ENCODE measurements around the gene STPG1. TPM values are rescaled to one million over a fixed set of nuclear protein-coding genes. Genes with fewer than 3 reads are reported as not detected.

Gene STPG1
- total RNA-seq, 1 donor from 2014 or later, result 9.2 TPM

DNA sequence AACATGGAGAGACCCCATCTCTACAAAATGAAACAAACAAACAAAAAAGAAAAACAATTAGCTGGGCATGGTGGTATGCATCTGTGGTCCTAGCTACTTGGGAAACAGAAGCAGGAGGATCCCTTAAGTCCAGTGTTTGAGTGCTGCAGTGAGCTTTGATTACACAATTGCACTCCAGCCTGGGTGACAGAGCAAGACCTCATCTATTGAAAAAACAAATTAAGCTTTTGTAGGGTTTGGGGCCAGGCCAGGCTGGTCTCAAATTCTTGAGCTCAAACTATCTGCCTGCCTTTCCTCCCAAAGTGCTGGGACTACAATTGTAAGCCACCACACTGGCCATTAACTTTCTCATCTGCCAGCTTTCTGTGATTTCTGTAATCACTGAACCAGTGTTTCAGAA, 29.2 kb upstream of the STPG1 start:
- FAIRE-seq, result no peak
- DNase-seq (ENCODE audit: low read depth), result peak; percentile 4
- H3K4me1 ChIP-seq (ENCODE audit: insufficient read depth, low read length), result no peaks in the 10 kb centered on the region
- no peak overlapping the region for H3K4me2 ChIP-seq (ENCODE audit: low read length)
- no peaks in the 10 kb centered on the region for H3K9me3 ChIP-seq (ENCODE audit: insufficient read depth, low read depth, low read length)
- no peak overlapping the region for H2AFZ ChIP-seq (ENCODE audit: low read depth, low read length)
- Mint-ChIP-seq H3K9me3 (ENCODE audit: unreplicated experiment) (no peaks in the 10 kb centered on the region), H3K27ac (ENCODE audit: unreplicated experiment) (no peak overlapping the region), H3K36me3 (ENCODE audit: low read depth, unreplicated experiment) (peaks cover 30% of the 10 kb centered on the region), H3K4me3 (ENCODE audit: unreplicated experiment) (no peak overlapping the region), H3K4me1 (ENCODE audit: low read depth, unreplicated experiment) (no peaks in the 10 kb centered on the region), H3K27me3 (ENCODE audit: low read depth, unreplicated experiment) (no peaks in the 10 kb centered on the region)
- no peak overlapping the region for H3K27ac ChIP-seq (ENCODE audit: low read depth, low read length)
- H4K20me1 ChIP-seq (ENCODE audit: insufficient read depth, low read length), result no peaks in the 10 kb centered on the region
- H3K79me2 ChIP-seq (ENCODE audit: insufficient read depth, low read length), result no peaks in the 10 kb centered on the region
- H3K27me3 ChIP-seq (ENCODE audit: insufficient read depth, low read length), result no peaks in the 10 kb centered on the region
- no peak overlapping the region for H3K4me3 ChIP-seq (ENCODE audit: insufficient read depth, low read depth, low read length)
- no peak for TF ChIP-seq EZH2 (IDR thresholded peaks at IDR 0.05; ENCODE audit: insufficient read depth, low read length)
- TF ChIP-seq CTCF (IDR thresholded peaks at IDR 0.05; ENCODE audit: insufficient read depth, low read depth, low read length), result no peak
- H3K36me3 ChIP-seq (ENCODE audit: insufficient read depth, low read length), result no peaks in the 10 kb centered on the region
- no peak overlapping the region for H3K9ac ChIP-seq (ENCODE audit: low read length)

DNA sequence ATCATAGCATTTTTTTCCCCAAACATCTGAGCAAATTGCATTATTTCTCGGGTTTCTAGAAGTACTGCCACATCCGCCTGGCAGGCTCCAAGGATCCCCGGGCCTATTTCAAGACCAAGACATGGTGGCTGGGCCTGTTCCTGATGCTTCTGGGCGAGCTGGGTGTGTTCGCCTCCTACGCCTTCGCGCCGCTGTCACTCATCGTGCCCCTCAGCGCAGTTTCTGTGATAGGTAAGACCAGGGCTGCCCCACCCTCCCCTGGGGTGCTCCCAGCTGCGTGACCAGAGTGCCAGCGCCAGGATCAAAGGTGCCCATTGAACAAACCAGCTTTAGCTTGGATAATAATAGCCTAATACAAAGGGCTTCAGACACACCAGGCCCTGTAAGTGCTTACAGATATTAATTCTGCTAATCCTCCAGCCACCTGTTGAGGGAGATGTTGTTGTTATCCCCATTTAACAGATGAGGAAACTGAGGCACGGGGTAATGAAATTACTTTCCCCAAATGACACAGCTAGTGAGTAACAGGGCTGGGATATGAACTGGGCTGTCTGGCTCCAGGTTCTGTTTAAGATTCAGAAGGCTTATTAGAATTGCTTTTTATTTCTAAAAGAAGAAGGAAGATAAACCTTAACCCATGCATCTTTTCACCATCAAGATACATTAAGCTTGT, 28.6 kb upstream of the STPG1 start:
- H4K20me1 ChIP-seq (ENCODE audit: insufficient read depth, low read length), result no peaks in the 10 kb centered on the region
- no peak overlapping the region for H3K4me2 ChIP-seq (ENCODE audit: low read length)
- no peak overlapping the region for H3K4me3 ChIP-seq (ENCODE audit: insufficient read depth, low read depth, low read length)
- TF ChIP-seq EZH2 (IDR thresholded peaks at IDR 0.05; ENCODE audit: insufficient read depth, low read length), result no peak
- no peak for TF ChIP-seq CTCF (IDR thresholded peaks at IDR 0.05; ENCODE audit: insufficient read depth, low read depth, low read length)
- no peak for FAIRE-seq
- H3K9me3 ChIP-seq (ENCODE audit: insufficient read depth, low read depth, low read length), result no peaks in the 10 kb centered on the region
- no peak overlapping the region for H3K27ac ChIP-seq (ENCODE audit: low read depth, low read length)
- DNase-seq (ENCODE audit: low read depth), result no peak
- no peaks in the 10 kb centered on the region for H3K27me3 ChIP-seq (ENCODE audit: insufficient read depth, low read length)
- no peak overlapping the region for H3K9ac ChIP-seq (ENCODE audit: low read length)
- no peaks in the 10 kb centered on the region for H3K79me2 ChIP-seq (ENCODE audit: insufficient read depth, low read length)
- no peaks in the 10 kb centered on the region for H3K27me3 Mint-ChIP-seq (ENCODE audit: low read depth, unreplicated experiment)
- H3K36me3 Mint-ChIP-seq (ENCODE audit: low read depth, unreplicated experiment), result peaks cover 29% of the 10 kb centered on the region
- no peaks in the 10 kb centered on the region for H3K4me1 Mint-ChIP-seq (ENCODE audit: low read depth, unreplicated experiment)
- no peak overlapping the region for H3K27ac Mint-ChIP-seq (ENCODE audit: unreplicated experiment)
- H3K36me3 ChIP-seq (ENCODE audit: insufficient read depth, low read length), result no peaks in the 10 kb centered on the region
- no peak overlapping the region for H2AFZ ChIP-seq (ENCODE audit: low read depth, low read length)
- H3K4me3 Mint-ChIP-seq (ENCODE audit: unreplicated experiment), result no peak overlapping the region
- H3K9me3 Mint-ChIP-seq (ENCODE audit: unreplicated experiment), result no peaks in the 10 kb centered on the region
- H3K4me1 ChIP-seq (ENCODE audit: insufficient read depth, low read length), result no peaks in the 10 kb centered on the region

DNA sequence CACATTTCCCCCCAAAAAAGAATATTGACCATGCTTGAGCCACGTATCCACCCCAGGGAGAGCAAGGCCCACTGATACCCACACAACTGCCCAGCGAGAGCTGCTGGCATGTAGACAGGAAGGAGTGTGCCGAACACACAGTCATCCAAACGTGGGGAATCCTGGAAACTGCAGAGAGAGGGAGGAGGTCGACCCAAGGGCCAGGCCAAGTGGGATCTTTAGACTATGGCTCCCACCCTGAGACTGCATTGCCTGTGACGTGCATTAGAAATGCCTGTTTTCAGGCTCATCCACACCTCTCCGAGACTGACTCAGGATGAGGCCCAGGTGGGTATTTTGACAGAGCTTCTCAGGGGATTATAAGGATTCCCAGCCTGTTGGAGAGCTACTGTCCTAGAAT, 27.9 kb upstream of the STPG1 start:
- Histone ChIP-seq H3K9me3 (ENCODE audit: insufficient read depth, low read depth, low read length) (no peaks in the 10 kb centered on the region), H2AFZ (ENCODE audit: low read depth, low read length) (no peak overlapping the region), H3K27me3 (ENCODE audit: insufficient read depth, low read length) (no peaks in the 10 kb centered on the region), H4K20me1 (ENCODE audit: insufficient read depth, low read length) (no peaks in the 10 kb centered on the region), H3K36me3 (ENCODE audit: insufficient read depth, low read length) (no peaks in the 10 kb centered on the region), H3K9ac (ENCODE audit: low read length) (no peak overlapping the region), H3K79me2 (ENCODE audit: insufficient read depth, low read length) (no peaks in the 10 kb centered on the region), H3K27ac (ENCODE audit: low read depth, low read length) (no peak overlapping the region), H3K4me3 (ENCODE audit: insufficient read depth, low read depth, low read length) (no peak overlapping the region), H3K4me2 (ENCODE audit: low read length) (no peak overlapping the region), H3K4me1 (ENCODE audit: insufficient read depth, low read length) (no peaks in the 10 kb centered on the region)
- Mint-ChIP-seq H3K4me3 (ENCODE audit: unreplicated experiment) (no peak overlapping the region), H3K27me3 (ENCODE audit: low read depth, unreplicated experiment) (no peaks in the 10 kb centered on the region), H3K9me3 (ENCODE audit: unreplicated experiment) (no peaks in the 10 kb centered on the region), H3K36me3 (ENCODE audit: low read depth, unreplicated experiment) (peaks cover 24% of the 10 kb centered on the region), H3K4me1 (ENCODE audit: low read depth, unreplicated experiment) (no peaks in the 10 kb centered on the region), H3K27ac (ENCODE audit: unreplicated experiment) (no peak overlapping the region)
- DNase-seq (ENCODE audit: low read depth), result no peak
- FAIRE-seq, result no peak
- TF ChIP-seq CTCF (IDR thresholded peaks at IDR 0.05; ENCODE audit: insufficient read depth, low read depth, low read length) (no peak), EZH2 (IDR thresholded peaks at IDR 0.05; ENCODE audit: insufficient read depth, low read length) (no peak)

Measured in astrocyte (in vitro differentiated cells and primary cell).